Hepatocyte (in vitro differentiated cells): ENCODE data around the gene ZFHX2. TPM values are rescaled to one million over a fixed set of nuclear protein-coding genes. Genes with fewer than 3 reads are reported as not detected.

Source experiments
- DNase-seq: peaks from one replicate; pipeline ENCODE4 v3.0.0-alpha.2; 2016; ENCODE audit warnings: low spot score
- H2AFZ ChIP-seq: fragments of 200-600 bp; sonication (generic); 2 replicates; pipeline ENCODE4 v1.6.0; 2016; ENCODE audit warnings: antibody characterized with exemption, mild to moderate bottlenecking
- H3K27ac ChIP-seq: fragments of 200-600 bp; sonication (generic); 2 replicates; pipeline ENCODE4 v1.5.1; 2016; ENCODE audit warnings: mild to moderate bottlenecking
- H3K27me3 ChIP-seq: fragments of 200-600 bp; sonication (generic); 2 replicates; pipeline ENCODE4 v1.6.1; 2016
- H3K36me3 ChIP-seq: fragments of 200-600 bp; sonication (generic); replicated peaks from 2 replicates; pipeline ENCODE4 v1.5.1; 2016; ENCODE audit warnings: low read depth; ENCODE audit not compliant: insufficient read depth
- H3K4me1 ChIP-seq: fragments of 200-600 bp; sonication (generic); 2 replicates; pipeline ENCODE4 v1.5.1; 2016; ENCODE audit warnings: mild to moderate bottlenecking, moderate library complexity; ENCODE audit not compliant: insufficient read depth
- H3K4me2 ChIP-seq: fragments of 200-600 bp; sonication (generic); 2 replicates; pipeline ENCODE4 v1.6.0; 2016
- H3K4me3 ChIP-seq: fragments of 200-600 bp; sonication (generic); 2 replicates; pipeline ENCODE4 v1.5.1; 2016; ENCODE audit warnings: mild to moderate bottlenecking
- H3K79me2 ChIP-seq: fragments of 200-600 bp; sonication (generic); 2 replicates; pipeline ENCODE4 v1.6.0; 2017; ENCODE audit warnings: mild to moderate bottlenecking
- H3K9me2 ChIP-seq: fragments of 200-600 bp; sonication (generic); replicated peaks from 2 replicates; pipeline ENCODE4 v1.6.0; 2017; ENCODE audit warnings: mild to moderate bottlenecking; ENCODE audit not compliant: insufficient read depth
- H3K9me3 ChIP-seq: fragments of 200-600 bp; sonication (generic); 2 replicates; pipeline ENCODE4 v1.5.1; 2016; ENCODE audit warnings: low read depth, mild to moderate bottlenecking
- H4K20me1 ChIP-seq: fragments of 200-600 bp; sonication (generic); 2 replicates; pipeline ENCODE4 v1.6.0; 2016; ENCODE audit warnings: mild to moderate bottlenecking; ENCODE audit not compliant: insufficient read depth, poor library complexity, severe bottlenecking
- CTCF ChIP-seq: fragments of 200-600 bp; sonication (generic); IDR thresholded peaks from 2 replicates; pipeline ENCODE4 v1.5.1; 2016; ENCODE audit warnings: antibody characterized with exemption, mild to moderate bottlenecking; ENCODE audit not compliant: poor library complexity
- EZH2 ChIP-seq: fragments of 200-600 bp; sonication (generic); IDR thresholded peaks from 2 replicates; pipeline ENCODE4 v1.6.1; 2016; ENCODE audit warnings: antibody characterized with exemption, mild to moderate bottlenecking, borderline replicate concordance
- EZH2phosphoT487 ChIP-seq: fragments of 200-600 bp; sonication (generic); IDR thresholded peaks from one replicate; pipeline ENCODE4 v1.6.1; 2018; ENCODE audit warnings: antibody characterized with exemption, mild to moderate bottlenecking, low read depth, moderate library complexity; ENCODE audit not compliant: unreplicated experiment, severe bottlenecking
- WGBS: methylation state at CpG from one replicate; pipeline ENCODE4 v1.1.6; 2016; ENCODE audit warnings: low lambda C conversion rate; ENCODE audit errors: missing lambda C conversion rate; 5-methylcytosine and 5-hydroxymethylcytosine counted together
- polyA plus RNA-seq: library from polyadenylated mRNA; unstranded; fragments of >200 nt; fragmentation: Nextera tagmentation; extraction: Ambion mirVana; gene quantifications from 2 replicates; pipeline ENCODE4 v1.2.1, GENCODE V29; 2016
- total RNA-seq: library from RNA; depleted of rRNA; stranded (reverse); fragments of >200 nt; gene quantifications from 2 replicates; pipeline ENCODE4 v1.2.3, GENCODE V29; 2014

The ZFHX2 gene
- total and polyA plus RNA-seq, 2 experiments from 2014 or later = 1.4 to 1.5 TPM

GRCh38 chr14:23530375-23531055, 21.1 kb downstream of the ZFHX2 start:
- no peaks in the 10 kb centered on the region for H3K36me3 ChIP-seq
- no peak for TF ChIP-seq EZH2phosphoT487
- no peak for TF ChIP-seq EZH2
- TF ChIP-seq CTCF = no peak
- H3K4me1 ChIP-seq = no peaks in the 10 kb centered on the region
- no peaks in the 10 kb centered on the region for H3K9me3 ChIP-seq
- DNase-seq = no peak
- H3K27ac ChIP-seq = no peak overlapping the region
- WGBS = 86% methylated on average over 10 of the region's 10 CpGs
- no peak overlapping the region for H3K4me3 ChIP-seq
- no peaks in the 10 kb centered on the region for H3K79me2 ChIP-seq
- no peak overlapping the region for H3K4me2 ChIP-seq
- H3K9me2 ChIP-seq = no peaks in the 10 kb centered on the region
- no peak overlapping the region for H2AFZ ChIP-seq
- no peaks in the 10 kb centered on the region for H3K27me3 ChIP-seq
- no peaks in the 10 kb centered on the region for H4K20me1 ChIP-seq

GRCh38 chr14:23529016-23529415, 22.5 kb downstream of the ZFHX2 start:
- no peaks in the 10 kb centered on the region for H3K4me1 ChIP-seq
- no peaks in the 10 kb centered on the region for H3K27me3 ChIP-seq
- WGBS = 89% methylated on average over 3 of the region's 3 CpGs
- no peaks in the 10 kb centered on the region for H3K9me2 ChIP-seq
- no peaks in the 10 kb centered on the region for H4K20me1 ChIP-seq
- H3K4me3 ChIP-seq = no peak overlapping the region
- no peak for DNase-seq
- no peaks in the 10 kb centered on the region for H3K9me3 ChIP-seq
- H2AFZ ChIP-seq = no peak overlapping the region
- no peaks in the 10 kb centered on the region for H3K79me2 ChIP-seq
- no peaks in the 10 kb centered on the region for H3K36me3 ChIP-seq
- TF ChIP-seq CTCF = no peak
- no peak for TF ChIP-seq EZH2phosphoT487
- TF ChIP-seq EZH2 = no peak
- H3K27ac ChIP-seq = no peak overlapping the region
- no peak overlapping the region for H3K4me2 ChIP-seq

GRCh38 chr14:23528555-23528954, 23.0 kb downstream of the ZFHX2 start:
- DNase-seq = no peak
- Histone ChIP-seq H3K4me1 (no peaks in the 10 kb centered on the region), H3K4me2 (no peak overlapping the region), H2AFZ (no peak overlapping the region), H3K79me2 (no peaks in the 10 kb centered on the region), H3K9me2 (no peaks in the 10 kb centered on the region), H3K27ac (no peak overlapping the region), H3K9me3 (no peaks in the 10 kb centered on the region), H3K27me3 (no peaks in the 10 kb centered on the region), H3K4me3 (no peak overlapping the region), H3K36me3 (no peaks in the 10 kb centered on the region), H4K20me1 (no peaks in the 10 kb centered on the region)
- TF ChIP-seq CTCF (peak; percentile 22), EZH2 (no peak)
- 81% methylated on average over 1 of the region's 1 CpG for WGBS
